ENCODE measurements around the gene SPATA18. TPM values are rescaled to one million over a fixed set of nuclear protein-coding genes. Genes with fewer than 3 reads are reported as not detected.
A peak's percentile ranks its signal among the peaks of the same experiment; 100 is the strongest.

Gene SPATA18, protein sequence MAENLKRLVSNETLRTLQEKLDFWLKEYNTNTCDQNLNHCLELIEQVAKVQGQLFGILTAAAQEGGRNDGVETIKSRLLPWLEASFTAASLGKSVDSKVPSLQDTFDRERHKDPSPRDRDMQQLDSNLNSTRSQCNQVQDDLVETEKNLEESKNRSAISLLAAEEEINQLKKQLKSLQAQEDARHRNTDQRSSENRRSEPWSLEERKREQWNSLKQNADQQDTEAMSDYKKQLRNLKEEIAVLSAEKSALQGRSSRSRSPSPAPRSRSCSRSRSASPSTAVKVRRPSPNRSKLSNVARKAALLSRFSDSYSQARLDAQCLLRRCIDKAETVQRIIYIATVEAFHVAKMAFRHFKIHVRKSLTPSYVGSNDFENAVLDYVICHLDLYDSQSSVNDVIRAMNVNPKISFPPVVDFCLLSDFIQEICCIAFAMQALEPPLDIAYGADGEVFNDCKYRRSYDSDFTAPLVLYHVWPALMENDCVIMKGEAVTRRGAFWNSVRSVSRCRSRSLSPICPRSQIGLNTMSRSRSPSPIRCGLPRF
- total RNA-seq (2021) (0.13 and 0.20 TPM in 2 replicates), Bru-seq, nascent RNA (percentile 20 among the genes with signal in this experiment), BruChase-seq, experiment 1, labeled RNA remaining after a 2-hour chase (percentile 20 among the genes with signal in this experiment), BruChase-seq, experiment 2, labeled RNA remaining after a 6-hour chase (percentile 24 among the genes with signal in this experiment)
- long read RNA-seq: 0 reads

DNA sequence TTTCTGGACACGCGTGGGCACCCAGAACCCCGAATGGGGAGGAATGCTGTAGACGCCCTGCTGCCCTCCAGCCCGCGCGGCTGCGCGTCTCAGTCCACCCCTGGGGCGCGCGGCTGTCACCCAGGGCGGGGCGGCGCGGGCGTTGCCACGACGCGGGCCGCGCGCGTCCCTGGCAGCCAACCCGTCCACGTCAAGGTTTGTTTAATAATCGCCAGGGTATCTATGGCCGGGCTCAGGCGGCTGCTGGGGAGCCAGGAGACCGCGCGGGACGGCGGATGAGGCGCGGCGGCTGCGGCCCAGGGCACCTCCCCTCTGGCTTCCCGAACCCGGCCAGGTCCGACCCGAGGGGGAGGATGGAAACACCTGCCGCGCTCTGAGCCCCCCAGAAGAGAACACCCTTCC lies at the start of gene SPATA18:
SPATA18 (plus strand) TSS at position 92 of the 402 bp plus-strand sequence. CDS start 401 bp downstream, outside the sequence.
- no peak within 1 kb of the TSS for H3K4me2 ChIP-seq
- H3K79me2 ChIP-seq (ENCODE audit: low read depth): no peaks in the 10 kb centered on the region
- no peak within 1 kb of the TSS for H2AFZ ChIP-seq
- H3K9me3 ChIP-seq (ENCODE audit: insufficient read depth, low read depth): no peaks in the 10 kb centered on the region
- no TSS peak for BruUV-seq (replicated peaks)
- ChIA-PET POLR2A (ENCODE audit: unreplicated experiment) (no interaction called here), CTCF (no interaction called here)
- no peaks in the 10 kb centered on the region for H3K36me3 ChIP-seq (ENCODE audit: low read depth)
- H3K9me2 ChIP-seq (ENCODE audit: insufficient read depth): no peaks in the 10 kb centered on the region
- H4K20me1 ChIP-seq (ENCODE audit: insufficient read depth): no peaks in the 10 kb centered on the region
- intact Hi-C loops (cut with micrococcal nuclease; ENCODE audit: unreplicated experiment): no loop called here
- H3K4me3 ChIP-seq: no peak within 1 kb of the TSS
- H3K4me1 ChIP-seq (replicated peaks; ENCODE audit: insufficient read depth): no peaks in the 10 kb centered on the region
- H3K27ac ChIP-seq: no peak within 1 kb of the TSS
- DNase-seq: no peak
- H3F3A ChIP-seq (ENCODE audit: insufficient read depth, low read depth): no peaks in the 10 kb centered on the region
- TF ChIP-seq, protein P1, sequence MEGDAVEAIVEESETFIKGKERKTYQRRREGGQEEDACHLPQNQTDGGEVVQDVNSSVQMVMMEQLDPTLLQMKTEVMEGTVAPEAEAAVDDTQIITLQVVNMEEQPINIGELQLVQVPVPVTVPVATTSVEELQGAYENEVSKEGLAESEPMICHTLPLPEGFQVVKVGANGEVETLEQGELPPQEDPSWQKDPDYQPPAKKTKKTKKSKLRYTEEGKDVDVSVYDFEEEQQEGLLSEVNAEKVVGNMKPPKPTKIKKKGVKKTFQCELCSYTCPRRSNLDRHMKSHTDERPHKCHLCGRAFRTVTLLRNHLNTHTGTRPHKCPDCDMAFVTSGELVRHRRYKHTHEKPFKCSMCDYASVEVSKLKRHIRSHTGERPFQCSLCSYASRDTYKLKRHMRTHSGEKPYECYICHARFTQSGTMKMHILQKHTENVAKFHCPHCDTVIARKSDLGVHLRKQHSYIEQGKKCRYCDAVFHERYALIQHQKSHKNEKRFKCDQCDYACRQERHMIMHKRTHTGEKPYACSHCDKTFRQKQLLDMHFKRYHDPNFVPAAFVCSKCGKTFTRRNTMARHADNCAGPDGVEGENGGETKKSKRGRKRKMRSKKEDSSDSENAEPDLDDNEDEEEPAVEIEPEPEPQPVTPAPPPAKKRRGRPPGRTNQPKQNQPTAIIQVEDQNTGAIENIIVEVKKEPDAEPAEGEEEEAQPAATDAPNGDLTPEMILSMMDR (conservative IDR thresholded peaks at IDR 0.05): no peak
- TF ChIP-seq EZH2 (IDR thresholded peaks at IDR 0.05; ENCODE audit: low read depth): no peak
- no peaks in the 10 kb centered on the region for H3K27me3 ChIP-seq (ENCODE audit: insufficient read depth, low read depth)

DNA sequence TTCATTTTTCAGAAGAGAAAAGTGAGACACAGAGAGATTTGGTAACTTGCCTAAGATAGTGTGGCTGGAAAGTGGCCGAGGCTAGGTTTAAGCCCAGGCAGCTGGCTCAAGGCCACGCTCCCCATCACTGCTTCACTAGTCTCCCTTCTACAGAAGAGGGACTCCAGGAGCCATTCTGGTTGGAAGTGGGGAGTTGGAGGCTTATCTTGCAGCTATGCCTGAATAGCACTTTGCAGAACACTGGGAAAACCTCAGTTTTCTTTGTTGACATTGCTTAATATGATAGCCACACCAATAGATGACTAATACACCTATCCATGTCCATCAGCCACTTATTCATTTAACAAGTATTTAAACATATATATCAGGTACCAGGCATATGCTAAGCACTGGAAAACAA lies 49.5 kb upstream of the SPATA18 start:
- POLR2A ChIA-PET (ENCODE audit: unreplicated experiment): no interaction called here
- BruUV-seq (replicated peaks): no TSS peak
- Histone ChIP-seq H3K9me2 (ENCODE audit: insufficient read depth) (no peaks in the 10 kb centered on the region), H3K4me2 (no peak overlapping the region), H2AFZ (no peak overlapping the region), H3K9me3 (ENCODE audit: insufficient read depth, low read depth) (no peaks in the 10 kb centered on the region), H3K4me1 (replicated peaks; ENCODE audit: insufficient read depth) (peaks cover 7% of the 10 kb centered on the region), H3K79me2 (ENCODE audit: low read depth) (no peaks in the 10 kb centered on the region), H3K27me3 (ENCODE audit: insufficient read depth, low read depth) (no peaks in the 10 kb centered on the region), H3F3A (ENCODE audit: insufficient read depth, low read depth) (no peaks in the 10 kb centered on the region), H3K4me3 (no peak overlapping the region), H4K20me1 (ENCODE audit: insufficient read depth) (no peaks in the 10 kb centered on the region), H3K36me3 (ENCODE audit: low read depth) (no peaks in the 10 kb centered on the region), H3K27ac (no peak overlapping the region)
- no peak for TF ChIP-seq EZH2 (IDR thresholded peaks at IDR 0.05; ENCODE audit: low read depth)
- TF ChIP-seq, protein P1 (conservative IDR thresholded peaks at IDR 0.05): no peak
- intact Hi-C loops (cut with micrococcal nuclease; ENCODE audit: unreplicated experiment): loop anchor here (5.0 kb wide), 1 partner anchor 59 kb away; no protein-coding TSS in a partner anchor
- CTCF ChIA-PET: no interaction called here
- peak; percentile 22 to 55 for DNase-seq

DNA sequence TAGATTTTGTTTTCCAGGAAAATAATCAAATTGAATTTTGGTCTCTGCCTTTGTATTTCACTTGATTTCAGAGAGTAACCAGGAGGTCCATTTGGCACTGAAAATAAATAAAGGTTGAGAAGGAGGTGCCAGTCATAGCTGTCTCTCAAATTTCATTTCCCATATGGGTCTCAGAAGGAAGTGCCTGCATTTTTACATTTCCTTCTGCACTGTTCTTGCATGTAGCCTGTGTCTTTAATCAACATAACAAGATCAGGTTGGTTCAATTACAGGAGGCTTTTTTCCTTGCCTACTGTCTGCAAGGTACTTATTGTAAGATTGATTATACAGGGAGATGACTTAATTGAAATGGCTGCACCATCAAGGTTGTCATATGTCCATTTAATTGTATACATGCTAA lies 46.7 kb upstream of the SPATA18 start:
- H3K79me2 ChIP-seq (ENCODE audit: low read depth): no peaks in the 10 kb centered on the region
- ChIA-PET CTCF (no interaction called here), POLR2A (ENCODE audit: unreplicated experiment) (no interaction called here)
- H3K9me2 ChIP-seq (ENCODE audit: insufficient read depth): no peaks in the 10 kb centered on the region
- intact Hi-C loops (cut with micrococcal nuclease; ENCODE audit: unreplicated experiment): loop anchor here (5.0 kb wide), 1 partner anchor 62 kb away; no protein-coding TSS in a partner anchor
- no peaks in the 10 kb centered on the region for H4K20me1 ChIP-seq (ENCODE audit: insufficient read depth)
- DNase-seq: no peak
- no peak overlapping the region for H3K4me2 ChIP-seq
- peaks cover 7% of the 10 kb centered on the region for H3K4me1 ChIP-seq (replicated peaks; ENCODE audit: insufficient read depth)
- H3K36me3 ChIP-seq (ENCODE audit: low read depth): no peaks in the 10 kb centered on the region
- no peak overlapping the region for H3K27ac ChIP-seq
- no peaks in the 10 kb centered on the region for H3F3A ChIP-seq (ENCODE audit: insufficient read depth, low read depth)
- no TSS peak for BruUV-seq (replicated peaks)
- no peaks in the 10 kb centered on the region for H3K27me3 ChIP-seq (ENCODE audit: insufficient read depth, low read depth)
- H2AFZ ChIP-seq: no peak overlapping the region
- H3K4me3 ChIP-seq: no peak overlapping the region
- TF ChIP-seq, protein P1 (conservative IDR thresholded peaks at IDR 0.05): no peak
- no peaks in the 10 kb centered on the region for H3K9me3 ChIP-seq (ENCODE audit: insufficient read depth, low read depth)

Data from PC-9 (cell line).